HG03469 (cell line): ENCODE measurements around the gene PHOX2A.

Source experiments
- ATAC-seq: cut with Tn5 transposase; IDR thresholded peaks from one replicate; pipeline ENCODE4 v1.9.1; 2021; ENCODE audit warnings: mild to moderate bottlenecking, moderate library complexity, moderate number of reproducible peaks; ENCODE audit not compliant: unreplicated experiment

The PHOX2A gene

GRCh38 chr11:72250661-72251464 lies 6.9 kb upstream of the PHOX2A start:
- no peak for ATAC-seq

GRCh38 chr11:72249961-72250360 lies 6.0 kb upstream of the PHOX2A start:
- no peak for ATAC-seq

- no peak for ATAC-seq
Measured at GRCh38 chr11:72247584-72247983, 3.6 kb upstream of the PHOX2A start.

- ATAC-seq, result no peak
Measured at GRCh38 chr11:72245263-72245816, 1.4 kb upstream of the PHOX2A start.

GRCh38 chr11:72244361-72245262 lies 636 bp upstream of the PHOX2A start:
- ATAC-seq, result no peak

GRCh38 chr11:72243173-72244059 lies 560 bp downstream of the PHOX2A start:
- ATAC-seq, result no peak

GRCh38 chr11:72242141-72242540 lies 1.8 kb downstream of the PHOX2A start:
- ATAC-seq, result no peak

GRCh38 chr11:72241291-72241781 lies 2.6 kb downstream of the PHOX2A start:
- no peak for ATAC-seq

GRCh38 chr11:72240461-72241290 lies 3.3 kb downstream of the PHOX2A start:
- no peak for ATAC-seq

- no peak for ATAC-seq
Measured at GRCh38 chr11:72239849-72240460, 4.0 kb downstream of the PHOX2A start.

- ATAC-seq, result no peak
Measured at GRCh38 chr11:72239313-72239848, 4.6 kb downstream of the PHOX2A start.

- no peak for ATAC-seq
Measured at GRCh38 chr11:72238492-72239312, 5.3 kb downstream of the PHOX2A start.

- ATAC-seq, result no peak
Measured at GRCh38 chr11:72238040-72238450, 5.9 kb downstream of the PHOX2A start.

GRCh38 chr11:72237112-72237931 lies 6.7 kb downstream of the PHOX2A start:
- ATAC-seq, result no peak

GRCh38 chr11:72236774-72237111 lies 7.2 kb downstream of the PHOX2A start:
- ATAC-seq, result no peak

GRCh38 chr11:72236083-72236697 lies 7.8 kb downstream of the PHOX2A start:
- ATAC-seq, result no peak
